Loucy (cell line): ENCODE measurements around the gene HS3ST4.

Experiments
- H2AFZ ChIP-seq: fragments of 200-600 bp; sonication (generic); 2 replicates; pipeline ENCODE4 v1.6.0; 2016; ENCODE audit warnings: antibody characterized with exemption, mild to moderate bottlenecking, low read length, moderate library complexity
- H3F3A ChIP-seq: fragments of 200-600 bp; 2 replicates; pipeline ENCODE4 v1.6.0; 2016; ENCODE audit warnings: antibody characterized with exemption, low read depth, mild to moderate bottlenecking
- H3K27me3 ChIP-seq: fragments of 200-600 bp; sonication (generic); 2 replicates; pipeline ENCODE4 v1.6.1; 2014; ENCODE audit warnings: low read length, mild to moderate bottlenecking; ENCODE audit not compliant: insufficient read depth, poor library complexity, severe bottlenecking
- H3K36me3 ChIP-seq: fragments of 200-600 bp; sonication (generic); 2 replicates; pipeline ENCODE4 v1.6.1; 2016; ENCODE audit warnings: low read length; ENCODE audit not compliant: insufficient read depth
- H3K4me1 ChIP-seq: fragments of 200-600 bp; sonication (generic); 2 replicates; pipeline ENCODE4 v1.5.1; 2014; ENCODE audit warnings: low read length, mild to moderate bottlenecking; ENCODE audit not compliant: insufficient read depth, poor library complexity, severe bottlenecking
- H3K4me2 ChIP-seq: fragments of 200-600 bp; sonication (generic); 2 replicates; pipeline ENCODE4 v1.6.0; 2014; ENCODE audit warnings: antibody characterized with exemption, low read length, low read depth, mild to moderate bottlenecking; ENCODE audit not compliant: poor library complexity, severe bottlenecking
- H3K4me3 ChIP-seq: fragments of 200-600 bp; sonication (generic); 2 replicates; pipeline ENCODE4 v1.5.1; 2014; ENCODE audit warnings: low read length, mild to moderate bottlenecking, mixed read lengths; ENCODE audit not compliant: poor library complexity, severe bottlenecking
- H3K79me2 ChIP-seq: fragments of 200-600 bp; sonication (generic); 2 replicates; pipeline ENCODE4 v1.6.1; 2014; ENCODE audit warnings: low read length; ENCODE audit not compliant: insufficient read depth
- H3K9ac ChIP-seq: fragments of 200-600 bp; sonication (generic); 2 replicates; pipeline ENCODE4 v1.6.0; 2014; ENCODE audit warnings: mild to moderate bottlenecking, low read depth, low read length, moderate library complexity; ENCODE audit not compliant: poor library complexity, severe bottlenecking
- H3K9me2 ChIP-seq: fragments of 200-600 bp; sonication (generic); replicated peaks from 2 replicates; pipeline ENCODE4 v1.6.1; 2016; ENCODE audit warnings: low read depth, low read length, mixed read lengths
- H3K9me3 ChIP-seq: fragments of 200-600 bp; sonication (generic); 2 replicates; pipeline ENCODE4 v1.6.1; 2014; ENCODE audit warnings: mild to moderate bottlenecking, antibody characterized with exemption, low read length, low read depth; ENCODE audit not compliant: insufficient read depth
- H4K20me1 ChIP-seq: fragments of 200-600 bp; sonication (generic); 2 replicates; pipeline ENCODE4 v1.6.0; 2014; ENCODE audit warnings: antibody characterized with exemption, low read length, mild to moderate bottlenecking; ENCODE audit not compliant: insufficient read depth, poor library complexity, severe bottlenecking
- CTCF ChIP-seq: fragments of 200-600 bp; sonication (generic); conservative IDR thresholded peaks from 2 replicates; pipeline ENCODE4 v1.5.1; 2014; ENCODE audit warnings: mild to moderate bottlenecking, antibody characterized with exemption, low read length
- EZH2phosphoT487 ChIP-seq: fragments of 200-600 bp; IDR thresholded peaks from 2 replicates; pipeline ENCODE4 v1.6.1; 2018; ENCODE audit warnings: antibody characterized with exemption, mild to moderate bottlenecking, moderate library complexity, borderline replicate concordance

The HS3ST4 gene

GRCh38 chr16:25914357-25914962, 222.7 kb downstream of the HS3ST4 start:
- no peaks in the 10 kb centered on the region for H3K36me3 ChIP-seq
- no peaks in the 10 kb centered on the region for H3K9me3 ChIP-seq
- no peaks in the 10 kb centered on the region for H3K4me1 ChIP-seq
- no peak overlapping the region for H3K9ac ChIP-seq
- no peak overlapping the region for H3K4me2 ChIP-seq
- H3K4me3 ChIP-seq = no peak overlapping the region
- H2AFZ ChIP-seq = no peak overlapping the region
- no peaks in the 10 kb centered on the region for H3K79me2 ChIP-seq
- no peaks in the 10 kb centered on the region for H3K9me2 ChIP-seq
- no peaks in the 10 kb centered on the region for H3K27me3 ChIP-seq
- H4K20me1 ChIP-seq = no peaks in the 10 kb centered on the region
- no peak for TF ChIP-seq EZH2phosphoT487
- TF ChIP-seq CTCF = no peak
- H3F3A ChIP-seq = no peaks in the 10 kb centered on the region

GRCh38 chr16:25916037-25916436, 224.3 kb downstream of the HS3ST4 start:
- no peak overlapping the region for H3K4me2 ChIP-seq
- no peak overlapping the region for H3K4me3 ChIP-seq
- no peaks in the 10 kb centered on the region for H3K9me3 ChIP-seq
- no peaks in the 10 kb centered on the region for H3K36me3 ChIP-seq
- H3F3A ChIP-seq = no peaks in the 10 kb centered on the region
- H2AFZ ChIP-seq = no peak overlapping the region
- H3K79me2 ChIP-seq = no peaks in the 10 kb centered on the region
- no peaks in the 10 kb centered on the region for H3K4me1 ChIP-seq
- no peak overlapping the region for H3K9ac ChIP-seq
- no peaks in the 10 kb centered on the region for H3K9me2 ChIP-seq
- no peaks in the 10 kb centered on the region for H4K20me1 ChIP-seq
- no peaks in the 10 kb centered on the region for H3K27me3 ChIP-seq
- TF ChIP-seq EZH2phosphoT487 (no peak), CTCF (no peak)

GRCh38 chr16:25922438-25922837, 230.7 kb downstream of the HS3ST4 start:
- TF ChIP-seq CTCF (no peak), EZH2phosphoT487 (no peak)
- H3K27me3 ChIP-seq = no peaks in the 10 kb centered on the region
- no peaks in the 10 kb centered on the region for H3K4me1 ChIP-seq
- no peak overlapping the region for H3K4me3 ChIP-seq
- no peaks in the 10 kb centered on the region for H3F3A ChIP-seq
- no peaks in the 10 kb centered on the region for H3K79me2 ChIP-seq
- H3K4me2 ChIP-seq = no peak overlapping the region
- H2AFZ ChIP-seq = no peak overlapping the region
- no peaks in the 10 kb centered on the region for H3K9me2 ChIP-seq
- H3K9me3 ChIP-seq = peaks cover 3% of the 10 kb centered on the region; the same call in 1 of the 2 replicates
- no peak overlapping the region for H3K9ac ChIP-seq
- no peaks in the 10 kb centered on the region for H3K36me3 ChIP-seq
- no peaks in the 10 kb centered on the region for H4K20me1 ChIP-seq
